HCT116 (cell line): ENCODE measurements around the gene STX19. TPM values are rescaled to one million over a fixed set of nuclear protein-coding genes. Genes with fewer than 3 reads are reported as not detected.

Experiments
- ATAC-seq: fragments of 200-7000 bp; cut with Tn5 transposase; 2 replicates; pipeline ENCODE4 v1.9.1; 2020; ENCODE audit warnings: mild to moderate bottlenecking, moderate library complexity
- BruUV-seq: library from RNA; stranded (reverse); fragments of 400-500 nt; replicated peaks from 2 replicates; lab custom pipeline; 2021; lab: Mats Ljungman, UMichigan
- CTCF ChIA-PET: fragments of 300-600 bp; sonication (Branson Sonifier 250); formaldehyde crosslinking; loops from one replicate; lab custom pipeline; 2021; ENCODE audit warnings: antibody characterized with exemption; lab: Charles Lee
- POLR2A ChIA-PET: fragments of 300-600, 350-600 bp; sonication (Branson Sonifier 250); formaldehyde crosslinking; loops from one replicate; lab custom pipeline; 2021; ENCODE audit warnings: antibody characterized with exemption; lab: Charles Lee
- RAD21 ChIA-PET, 2 experiments: fragments of 300-600 bp; sonication (Branson Sonifier 250); formaldehyde crosslinking; loops; one replicate each; lab custom pipeline; 2023; ENCODE audit warnings: low total read pairs in 2 of 2; ENCODE audit not compliant: uncharacterized antibody in 2 of 2, unreplicated experiment in 2 of 2, low non-redundant PET in 1 of 2; lab: Charles Lee
- DNase-seq: peaks from one replicate; pipeline ENCODE4 v3.0.0-alpha.2; 2010; ENCODE audit warnings: low read depth, low spot score
- H2AFZ ChIP-seq: fragments of 200-600 bp; shearing (Covaris generic), sonication (generic); 2 replicates; pipeline ENCODE4 v1.6.1; 2017; ENCODE audit warnings: low read depth, mixed run types, mixed read lengths, antibody characterized with exemption, low read length; ENCODE audit not compliant: poor library complexity, severe bottlenecking
- H3K27ac ChIP-seq: 2 replicates; pipeline ENCODE4 v1.5.1; 2012; ENCODE audit warnings: low read depth, low read length
- H3K27me3 ChIP-seq: fragments of 200-600 bp; sonication (generic); 2 replicates; pipeline ENCODE4 v1.6.1; 2016; ENCODE audit warnings: mixed run types, low read length, mixed read lengths; ENCODE audit not compliant: insufficient read depth
- H3K36me3 ChIP-seq, 2 experiments: fragments of 200-500 bp in 1 of 2; fragments of 200-600 bp in 1 of 2; sonication (Bioruptor generic) in 1 of 2; sonication (generic) in 1 of 2; 2 replicates each; pipeline versions ENCODE4 v1.5.1 to v1.6.1; 2014 to 2016; ENCODE audit warnings: low read length in 2 of 2, inconsistent platforms in 1 of 2, mixed read lengths in 1 of 2, mixed run types in 1 of 2; ENCODE audit not compliant: insufficient read depth in 2 of 2, control insufficient read depth in 1 of 2
- H3K4me1 ChIP-seq, 2 experiments: fragments of 200-600 bp in 1 of 2; sonication (generic) in 1 of 2; 2 replicates each; pipeline versions ENCODE4 v1.5.1 to v1.6.1; 2012 to 2017; ENCODE audit warnings: low read length in 2 of 2, inconsistent platforms in 1 of 2, mild to moderate bottlenecking in 1 of 2, mixed read lengths in 1 of 2, mixed run types in 1 of 2, moderate library complexity in 1 of 2; ENCODE audit not compliant: insufficient read depth in 2 of 2, control insufficient read depth in 1 of 2
- H3K4me2 ChIP-seq: fragments of 200-600 bp; sonication (generic); 2 replicates; pipeline ENCODE4 v1.6.1; 2017; ENCODE audit warnings: mixed run types, low read length, mixed read lengths
- H3K4me3 ChIP-seq, 2 experiments: fragments of 200-600 bp in 1 of 2; sonication (generic) in 1 of 2; replicated peaks in 1 of 2; 2 replicates each; pipeline ENCODE4 v1.5.1; 2011 to 2016; ENCODE audit warnings: low read length in 2 of 2, control low read depth in 1 of 2, low read depth in 1 of 2, mild to moderate bottlenecking in 1 of 2, mixed read lengths in 1 of 2, mixed run types in 1 of 2
- H3K79me2 ChIP-seq: fragments of 200-600 bp; sonication (generic); 2 replicates; pipeline ENCODE4 v1.6.1; 2017; ENCODE audit warnings: mild to moderate bottlenecking, mixed run types, low read length, moderate library complexity, mixed read lengths; ENCODE audit not compliant: insufficient read depth
- H3K9ac ChIP-seq: fragments of 200-600 bp; sonication (generic); 2 replicates; pipeline ENCODE4 v1.6.1; 2016; ENCODE audit warnings: low read length, mixed read lengths
- H3K9me2 ChIP-seq: fragments of 200-600 bp; sonication (generic), shearing (Covaris generic); 2 replicates; pipeline ENCODE4 v1.6.1; 2017; ENCODE audit warnings: mixed run types, mild to moderate bottlenecking, moderate library complexity; ENCODE audit not compliant: insufficient read depth
- H3K9me3 ChIP-seq, 2 experiments: fragments of 200-500 bp in 1 of 2; fragments of 200-600 bp in 1 of 2; sonication (Bioruptor generic) in 1 of 2; sonication (generic) in 1 of 2; 2 replicates each; pipeline ENCODE4 v1.6.1; 2014 to 2017; ENCODE audit warnings: low read length in 2 of 2, mixed read lengths in 2 of 2, inconsistent platforms in 1 of 2, low read depth in 1 of 2, mild to moderate bottlenecking in 1 of 2, mixed run types in 1 of 2, moderate library complexity in 1 of 2; ENCODE audit not compliant: control insufficient read depth in 1 of 2, insufficient read depth in 1 of 2
- H4K20me1 ChIP-seq: fragments of 200-600 bp; sonication (generic), shearing (Covaris generic); 2 replicates; pipeline ENCODE4 v1.6.1; 2017; ENCODE audit warnings: mixed run types, mild to moderate bottlenecking, moderate library complexity; ENCODE audit not compliant: insufficient read depth
- CBX3 ChIP-seq: IDR thresholded peaks from 2 replicates; pipeline ENCODE4 v1.6.1; 2012; ENCODE audit warnings: low read depth
- CEBPB ChIP-seq: IDR thresholded peaks from 2 replicates; pipeline ENCODE4 v1.6.1; 2012; ENCODE audit warnings: low read depth
- EZH2phosphoT487 ChIP-seq: fragments of 200-600 bp; IDR thresholded peaks from 2 replicates; pipeline ENCODE4 v1.6.1; 2018; ENCODE audit warnings: antibody characterized with exemption, borderline replicate concordance
- FOSL1 ChIP-seq: IDR thresholded peaks from 2 replicates; pipeline ENCODE4 v1.6.1; 2012; ENCODE audit warnings: low read depth
- JUND ChIP-seq: IDR thresholded peaks from 2 replicates; pipeline ENCODE4 v1.6.1; 2012
- POLR2AphosphoS5 ChIP-seq: IDR thresholded peaks from 2 replicates; pipeline ENCODE4 v1.6.1; 2011; ENCODE audit warnings: mild to moderate bottlenecking, low read depth, low read length, moderate library complexity
- SIN3A ChIP-seq: IDR thresholded peaks from 2 replicates; pipeline ENCODE4 v1.6.1; 2012; ENCODE audit warnings: low read depth
- SP1 ChIP-seq: IDR thresholded peaks from 2 replicates; pipeline ENCODE4 v1.6.1; 2012; ENCODE audit warnings: low read depth
- SRF ChIP-seq: IDR thresholded peaks from 2 replicates; pipeline ENCODE4 v1.6.1; 2012; ENCODE audit warnings: low read depth
- TCF7L2 ChIP-seq: IDR thresholded peaks from 2 replicates; pipeline ENCODE4 v1.7.0; 2011; ENCODE audit warnings: borderline replicate concordance, inconsistent platforms; ENCODE audit not compliant: insufficient read depth, insufficient read length; ENCODE audit errors: extremely low read depth
- ZNF274 ChIP-seq: fragments of 200-500 bp; sonication (Bioruptor generic); IDR thresholded peaks from 2 replicates; pipeline ENCODE4 v1.6.1; 2014; ENCODE audit warnings: mild to moderate bottlenecking, low read depth, low read length, inconsistent platforms
- intact Hi-C: fragments of 100-400 bp; cut with micrococcal nuclease; formaldehyde crosslinking; loops from 2 replicates; pipeline ENCODE4 v1.10.0; 2022
- total RNA-seq: library from RNA; stranded (reverse); gene quantifications from one replicate; pipeline ENCODE4 v1.2.1, GENCODE V29; 2021; ENCODE audit not compliant: unreplicated experiment
- TF ChIP-seq, protein P1 (sequence below): IDR thresholded peaks from 2 replicates; pipeline ENCODE4 v1.6.1; 2012
- TF ChIP-seq, protein P2 (sequence below): IDR thresholded peaks from 2 replicates; pipeline ENCODE4 v1.6.1; 2012
- TF ChIP-seq, protein P3 (sequence below): IDR thresholded peaks from 2 replicates; pipeline ENCODE4 v1.6.1; 2011; ENCODE audit warnings: mild to moderate bottlenecking, low read length, moderate library complexity; ENCODE audit not compliant: insufficient replicate concordance; ENCODE audit errors: extremely low read depth
- TF ChIP-seq, protein P4 (sequence below), 3 experiments: fragments of 200-600 bp in 1 of 3; sonication (generic) in 1 of 3; IDR thresholded peaks in 2 of 3; conservative IDR thresholded peaks in 1 of 3; 2 replicates each; pipeline ENCODE4 v1.5.1; 2012 to 2017; ENCODE audit warnings: low read depth in 2 of 3, low read length in 2 of 3, antibody characterized with exemption in 1 of 3, borderline replicate concordance in 1 of 3, control low read depth in 1 of 3, mild to moderate bottlenecking in 1 of 3, mixed read lengths in 1 of 3, mixed run types in 1 of 3, moderate library complexity in 1 of 3; ENCODE audit not compliant: insufficient read depth in 1 of 3

STX19 gene
- total RNA-seq, 1 experiment from 2014 or later = not detected

DNA sequence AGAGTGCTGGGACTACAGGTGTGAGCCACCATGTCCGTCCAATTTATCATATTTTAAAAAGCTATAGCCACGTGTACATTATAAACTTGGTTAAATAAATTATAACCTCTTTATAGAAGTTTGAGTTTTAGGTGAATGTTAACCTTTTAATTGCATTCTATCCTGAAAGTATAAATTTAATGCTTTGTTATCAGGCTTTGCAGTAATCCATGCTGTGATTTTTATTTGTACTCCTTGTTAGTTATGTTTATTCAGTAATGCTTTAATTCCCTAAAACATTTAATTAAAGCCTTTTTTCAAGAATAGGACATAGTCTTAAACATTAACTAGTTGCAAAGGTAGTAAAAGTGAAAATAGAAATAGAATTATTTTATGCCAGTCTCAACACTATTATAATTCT lies 36.8 kb downstream of the STX19 start:
- RAD21 ChIA-PET = no interaction called here
- intact Hi-C loops = no loop called here
- Histone ChIP-seq H3K27ac (no peak overlapping the region), H4K20me1 (no peaks in the 10 kb centered on the region), H3K79me2 (0 out of 2 replicates have a peak, but pooled peaks cover 17% of the 10 kb centered on the region), H3K27me3 (no peaks in the 10 kb centered on the region), H2AFZ (no peak overlapping the region), H3K4me3 (no peak overlapping the region), H3K9ac (no peak overlapping the region), H3K9me3 (no peaks in the 10 kb centered on the region), H3K9me2 (no peaks in the 10 kb centered on the region), H3K4me1 (no peaks in the 10 kb centered on the region), H3K4me2 (no peak overlapping the region), H3K36me3 (no peaks in the 10 kb centered on the region)
- CTCF ChIA-PET = no interaction called here
- no TSS peak for BruUV-seq
- DNase-seq = no peak
- POLR2A ChIA-PET = no interaction called here
- TF ChIP-seq TCF7L2 = no peak
- TF ChIP-seq CBX3 = no peak
- TF ChIP-seq, protein P1, sequence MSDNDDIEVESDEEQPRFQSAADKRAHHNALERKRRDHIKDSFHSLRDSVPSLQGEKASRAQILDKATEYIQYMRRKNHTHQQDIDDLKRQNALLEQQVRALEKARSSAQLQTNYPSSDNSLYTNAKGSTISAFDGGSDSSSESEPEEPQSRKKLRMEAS = no peak
- TF ChIP-seq, protein P2, sequence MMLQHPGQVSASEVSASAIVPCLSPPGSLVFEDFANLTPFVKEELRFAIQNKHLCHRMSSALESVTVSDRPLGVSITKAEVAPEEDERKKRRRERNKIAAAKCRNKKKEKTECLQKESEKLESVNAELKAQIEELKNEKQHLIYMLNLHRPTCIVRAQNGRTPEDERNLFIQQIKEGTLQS = no peak
- TF ChIP-seq POLR2AphosphoS5 = no peak
- TF ChIP-seq JUND = no peak
- TF ChIP-seq EZH2phosphoT487 = no peak
- TF ChIP-seq SIN3A = no peak
- TF ChIP-seq, protein P3, sequence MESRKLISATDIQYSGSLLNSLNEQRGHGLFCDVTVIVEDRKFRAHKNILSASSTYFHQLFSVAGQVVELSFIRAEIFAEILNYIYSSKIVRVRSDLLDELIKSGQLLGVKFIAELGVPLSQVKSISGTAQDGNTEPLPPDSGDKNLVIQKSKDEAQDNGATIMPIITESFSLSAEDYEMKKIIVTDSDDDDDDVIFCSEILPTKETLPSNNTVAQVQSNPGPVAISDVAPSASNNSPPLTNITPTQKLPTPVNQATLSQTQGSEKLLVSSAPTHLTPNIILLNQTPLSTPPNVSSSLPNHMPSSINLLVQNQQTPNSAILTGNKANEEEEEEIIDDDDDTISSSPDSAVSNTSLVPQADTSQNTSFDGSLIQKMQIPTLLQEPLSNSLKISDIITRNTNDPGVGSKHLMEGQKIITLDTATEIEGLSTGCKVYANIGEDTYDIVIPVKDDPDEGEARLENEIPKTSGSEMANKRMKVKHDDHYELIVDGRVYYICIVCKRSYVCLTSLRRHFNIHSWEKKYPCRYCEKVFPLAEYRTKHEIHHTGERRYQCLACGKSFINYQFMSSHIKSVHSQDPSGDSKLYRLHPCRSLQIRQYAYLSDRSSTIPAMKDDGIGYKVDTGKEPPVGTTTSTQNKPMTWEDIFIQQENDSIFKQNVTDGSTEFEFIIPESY = no peak
- no peak for TF ChIP-seq CEBPB
- TF ChIP-seq ZNF274 = no peak
- no peak for TF ChIP-seq SP1
- TF ChIP-seq, protein P4, sequence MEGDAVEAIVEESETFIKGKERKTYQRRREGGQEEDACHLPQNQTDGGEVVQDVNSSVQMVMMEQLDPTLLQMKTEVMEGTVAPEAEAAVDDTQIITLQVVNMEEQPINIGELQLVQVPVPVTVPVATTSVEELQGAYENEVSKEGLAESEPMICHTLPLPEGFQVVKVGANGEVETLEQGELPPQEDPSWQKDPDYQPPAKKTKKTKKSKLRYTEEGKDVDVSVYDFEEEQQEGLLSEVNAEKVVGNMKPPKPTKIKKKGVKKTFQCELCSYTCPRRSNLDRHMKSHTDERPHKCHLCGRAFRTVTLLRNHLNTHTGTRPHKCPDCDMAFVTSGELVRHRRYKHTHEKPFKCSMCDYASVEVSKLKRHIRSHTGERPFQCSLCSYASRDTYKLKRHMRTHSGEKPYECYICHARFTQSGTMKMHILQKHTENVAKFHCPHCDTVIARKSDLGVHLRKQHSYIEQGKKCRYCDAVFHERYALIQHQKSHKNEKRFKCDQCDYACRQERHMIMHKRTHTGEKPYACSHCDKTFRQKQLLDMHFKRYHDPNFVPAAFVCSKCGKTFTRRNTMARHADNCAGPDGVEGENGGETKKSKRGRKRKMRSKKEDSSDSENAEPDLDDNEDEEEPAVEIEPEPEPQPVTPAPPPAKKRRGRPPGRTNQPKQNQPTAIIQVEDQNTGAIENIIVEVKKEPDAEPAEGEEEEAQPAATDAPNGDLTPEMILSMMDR (IDR thresholded peaks at IDR 0.05 in 2 of 3, conservative IDR thresholded peaks at IDR 0.05 in 1 of 3; ENCODE audit: borderline replicate concordance in 1 of 3, insufficient read depth in 1 of 3, low read depth in 2 of 3, low read length in 2 of 3) = no peak
- TF ChIP-seq FOSL1 = no peak
- no peak for TF ChIP-seq SRF
- no peak for ATAC-seq
